GM13977 (cell line): ENCODE measurements around the gene IL20.

ENCODE experiments used
- DNase-seq: peaks from one replicate; pipeline ENCODE4 v3.0.0; 2012; ENCODE audit warnings: low spot score
- CTCF ChIP-seq: IDR thresholded peaks from 2 replicates; pipeline ENCODE4 v1.5.1; 2012; ENCODE audit warnings: mild to moderate bottlenecking, control low read depth; ENCODE audit not compliant: insufficient read depth; ENCODE audit errors: extremely low read depth, missing control alignments
- in situ Hi-C: fragments of 300-500 bp; cut with MboI; formaldehyde crosslinking; loops from one replicate; pipeline ENCODE4 v1.12.0; 2022; ENCODE audit warnings: low sequenced_read_pairs, low pct_unique_long_range_greater_than_20kb, mixed read lengths, inconsistent platforms; ENCODE audit not compliant: unreplicated experiment

Gene IL20

GRCh38 chr1:206864939-206865671, at the start of gene IL20:
Gene IL20 (plus strand): TSS chr1:206865623. CDS start chr1:206865853, 230 bp downstream.
- peak; percentile 86 for TF ChIP-seq CTCF
- DNase-seq, result peak; percentile 52
- in situ Hi-C loops, result no loop called here

GRCh38 chr1:206816390-206817287, 48.8 kb upstream of the IL20 start:
- TF ChIP-seq CTCF, result no peak
- in situ Hi-C loops, result no loop called here
- DNase-seq, result no peak

- no peak for DNase-seq
- TF ChIP-seq CTCF, result no peak
- in situ Hi-C loops, result no loop called here
Measured at GRCh38 chr1:206821493-206821892, 43.9 kb upstream of the IL20 start.

GRCh38 chr1:206823727-206824126, 41.7 kb upstream of the IL20 start:
- no peak for TF ChIP-seq CTCF
- in situ Hi-C loops, result no loop called here
- DNase-seq, result no peak

- TF ChIP-seq CTCF, result no peak
- no peak for DNase-seq
- in situ Hi-C loops, result no loop called here
Measured at GRCh38 chr1:206824331-206824730, 41.1 kb upstream of the IL20 start.

- no peak for DNase-seq
- in situ Hi-C loops, result no loop called here
- TF ChIP-seq CTCF, result no peak
Measured at GRCh38 chr1:206826394-206826793, 39.0 kb upstream of the IL20 start.
